ENCODE data around the gene VPS25.

The VPS25 gene

GRCh38 chr17:42796066-42796758 is 23.0 kb downstream of the VPS25 start:
- no peak for DNase-seq

- no peak for DNase-seq
Measured at GRCh38 chr17:42797067-42798007, 24.1 kb downstream of the VPS25 start.

GRCh38 chr17:42798011-42798382 is 24.7 kb downstream of the VPS25 start:
- no peak for DNase-seq

GRCh38 chr17:42798383-42799380 is 25.4 kb downstream of the VPS25 start, which contains the start of the genes CNTD1 and COA3:
CNTD1 (plus strand) TSS chr17:42798861; CDS start chr17:42799068, 207 bp downstream.
COA3 (minus strand) TSS chr17:42798704; CDS start chr17:42798681, 23 bp downstream.
- peak; percentile 79 for DNase-seq

GRCh38 chr17:42803074-42803883 is 30.0 kb downstream of the VPS25 start:
- DNase-seq = no peak

GRCh38 chr17:42804918-42805367 is 31.7 kb downstream of the VPS25 start:
- no peak for DNase-seq

GRCh38 chr17:42806249-42806648 is 33.0 kb downstream of the VPS25 start:
- DNase-seq = no peak

GRCh38 chr17:42809250-42809649 is 36.0 kb downstream of the VPS25 start:
- DNase-seq = no peak

GRCh38 chr17:42814633-42815399 is 41.6 kb downstream of the VPS25 start:
- no peak for DNase-seq

- DNase-seq = no peak
Measured at GRCh38 chr17:42817866-42818265, 44.6 kb downstream of the VPS25 start.

GRCh38 chr17:42818379-42818778 is 45.1 kb downstream of the VPS25 start:
- no peak for DNase-seq

- DNase-seq = peak; percentile 69
Measured at GRCh38 chr17:42819939-42820535, 46.8 kb downstream of the VPS25 start.

GRCh38 chr17:42821176-42821575 is 47.9 kb downstream of the VPS25 start:
- no peak for DNase-seq

- no peak for DNase-seq
Measured at GRCh38 chr17:42827472-42827871, 54.2 kb downstream of the VPS25 start.

All from activated naive CD4-positive, alpha-beta T cell treated with Interleukin-2 at 50 U/mL for 16 hours (primary cell).